Hematopoietic multipotent progenitor cell treated with erythropoietin and hydrocortisone succinate and interleukin-3 and kit ligand, for 15 days (in vitro differentiated cells): ENCODE measurements around the gene DCXR.

ENCODE experiments used
- DNase-seq: peaks from one replicate; pipeline ENCODE4 v3.0.0-alpha.2; 2015; ENCODE audit warnings: low spot score

Gene DCXR

GRCh38 chr17:82055023-82055964 is 17.8 kb upstream of the DCXR start:
- DNase-seq: no peak

DNA sequence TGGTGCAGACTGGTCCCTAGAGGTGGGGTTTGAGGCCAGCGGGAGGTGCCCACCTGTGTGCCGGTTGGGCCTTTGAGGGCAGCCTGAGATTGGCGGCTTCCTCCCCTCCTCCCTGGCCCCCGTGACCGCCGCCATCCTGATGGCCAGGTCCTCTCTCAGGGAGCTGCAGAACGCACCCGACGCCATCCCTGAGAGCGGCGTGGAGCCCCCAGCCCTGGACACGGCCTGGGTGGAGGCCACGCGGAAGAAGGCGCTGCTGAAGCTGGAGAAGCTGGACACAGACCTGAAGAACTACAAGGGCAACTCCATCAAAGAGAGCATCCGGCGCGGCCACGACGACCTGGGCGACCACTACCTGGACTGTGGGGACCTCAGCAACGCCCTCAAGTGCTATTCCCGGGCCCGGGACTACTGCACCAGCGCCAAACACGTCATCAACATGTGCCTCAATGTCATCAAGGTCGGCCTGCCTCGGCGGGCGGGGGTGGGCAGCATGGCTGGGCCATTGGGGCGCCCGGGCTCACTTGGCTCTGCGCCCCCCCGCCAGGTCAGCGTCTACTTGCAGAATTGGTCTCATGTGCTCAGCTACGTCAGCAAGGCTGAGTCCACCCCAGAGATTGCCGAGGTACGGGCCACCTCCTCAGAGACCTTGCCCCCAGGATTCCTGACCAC is 17.0 kb upstream of the DCXR start:
- DNase-seq: no peak

DNA sequence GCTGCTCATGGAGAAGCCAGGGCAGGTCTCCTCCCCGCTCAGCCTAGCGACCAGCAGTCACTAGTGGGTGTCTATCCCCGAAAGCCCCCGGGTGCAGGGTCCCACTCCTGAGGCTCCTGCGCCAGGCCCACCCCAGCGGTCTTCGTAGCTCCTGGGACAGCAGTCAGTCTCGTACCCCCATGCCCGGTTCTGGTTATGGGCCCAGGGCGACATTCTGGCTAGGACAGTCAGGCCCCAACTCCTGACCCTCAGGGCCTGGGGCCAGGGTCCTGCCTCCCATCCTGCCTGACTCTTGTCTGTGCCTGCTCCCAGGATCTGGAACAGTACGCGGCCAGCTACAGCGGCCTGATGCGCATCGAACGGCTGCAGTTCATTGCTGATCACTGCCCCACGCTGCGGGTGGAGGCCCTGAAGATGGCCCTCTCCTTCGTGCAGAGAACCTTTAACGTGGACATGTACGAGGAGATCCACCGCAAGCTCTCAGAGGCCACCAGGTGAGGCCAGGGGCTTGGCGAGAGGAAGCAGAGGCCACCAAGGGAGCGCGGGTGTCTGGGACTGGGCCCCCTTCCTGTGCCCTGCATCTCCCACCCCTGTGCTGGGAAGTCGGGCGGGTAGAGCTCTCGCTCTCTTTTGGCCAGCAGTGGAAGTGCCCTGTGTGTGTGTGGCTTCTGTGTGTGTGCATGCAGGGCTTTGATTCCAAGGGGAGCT is 16.2 kb upstream of the DCXR start:
- no peak for DNase-seq

- DNase-seq: no peak
Measured at GRCh38 chr17:82053130-82053529, 15.6 kb upstream of the DCXR start.

DNA sequence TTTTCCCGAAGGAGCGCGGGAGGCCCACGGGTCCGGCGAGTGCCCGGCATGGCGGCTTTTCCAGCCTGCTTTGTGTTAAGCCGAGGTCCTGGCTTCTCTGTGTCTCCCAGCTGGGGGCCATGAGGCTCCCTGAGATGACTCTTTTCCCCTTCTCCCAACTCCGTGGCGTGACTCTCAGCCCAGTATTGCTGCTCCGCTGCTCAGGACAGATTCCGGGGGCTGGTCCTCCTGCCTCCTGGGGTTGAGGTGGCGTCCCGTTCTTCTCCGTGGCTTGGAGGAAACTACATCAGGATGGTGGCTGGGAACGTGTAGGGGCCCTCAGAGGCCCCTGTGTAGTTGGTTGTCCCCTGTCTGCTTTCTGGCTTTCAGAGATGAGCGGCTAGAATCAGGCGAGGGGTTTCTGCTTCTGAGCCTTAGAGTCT is 15.2 kb upstream of the DCXR start:
- DNase-seq: no peak

DNA sequence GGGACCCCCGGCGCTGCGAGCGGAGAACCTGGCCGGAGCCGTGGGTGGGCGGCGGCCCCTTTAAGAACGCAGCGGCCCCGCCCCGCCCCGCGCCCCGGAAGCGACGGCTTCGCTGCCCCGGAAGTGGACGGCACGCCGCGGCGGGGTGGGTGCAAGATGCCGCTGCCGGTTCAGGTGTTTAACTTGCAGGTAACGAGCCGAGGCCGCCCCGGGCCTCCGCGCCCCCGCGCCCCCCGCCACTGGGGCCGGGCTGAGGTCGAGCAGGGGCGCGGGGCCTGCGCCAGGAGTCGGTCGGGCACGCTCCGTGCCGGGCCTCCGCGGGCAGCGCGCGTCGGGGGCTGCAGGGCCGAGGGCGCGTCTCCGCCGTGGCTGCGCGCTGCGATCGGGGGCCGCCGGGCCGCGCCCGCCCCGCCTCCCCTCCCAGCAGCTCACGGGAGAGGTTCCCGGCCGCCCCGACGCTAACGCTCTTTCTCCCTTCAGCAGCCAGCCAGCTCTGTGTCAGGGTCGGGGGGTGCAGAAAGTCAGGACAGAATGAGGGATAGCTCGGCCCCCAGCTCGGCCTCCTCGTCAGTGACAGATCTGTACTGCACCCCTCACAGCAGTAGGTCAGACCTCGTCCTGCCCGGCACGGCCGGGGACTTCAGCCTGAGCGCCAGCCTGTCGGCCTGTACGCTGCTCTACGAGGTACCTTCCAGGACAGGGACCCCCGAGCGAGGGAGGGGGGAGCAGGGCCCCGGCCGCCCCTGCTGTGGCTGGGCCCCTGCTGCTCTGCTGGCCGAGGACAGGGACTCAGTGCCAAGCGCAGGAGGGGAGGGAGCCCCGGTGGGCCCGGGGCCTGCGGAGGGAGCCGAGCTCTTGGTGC is 14.5 kb upstream of the DCXR start, which contains the start of the genes GPS1 and RFNG:
TSS of gene GPS1 (plus strand) at position 123 of the 862 bp plus-strand sequence. CDS start at position 157, 34 bp downstream.
TSS of gene RFNG (minus strand) at position 36 of the 862 bp plus-strand sequence. CDS start 45 bp downstream, outside the sequence.
- peak; percentile 79 for DNase-seq

DNA sequence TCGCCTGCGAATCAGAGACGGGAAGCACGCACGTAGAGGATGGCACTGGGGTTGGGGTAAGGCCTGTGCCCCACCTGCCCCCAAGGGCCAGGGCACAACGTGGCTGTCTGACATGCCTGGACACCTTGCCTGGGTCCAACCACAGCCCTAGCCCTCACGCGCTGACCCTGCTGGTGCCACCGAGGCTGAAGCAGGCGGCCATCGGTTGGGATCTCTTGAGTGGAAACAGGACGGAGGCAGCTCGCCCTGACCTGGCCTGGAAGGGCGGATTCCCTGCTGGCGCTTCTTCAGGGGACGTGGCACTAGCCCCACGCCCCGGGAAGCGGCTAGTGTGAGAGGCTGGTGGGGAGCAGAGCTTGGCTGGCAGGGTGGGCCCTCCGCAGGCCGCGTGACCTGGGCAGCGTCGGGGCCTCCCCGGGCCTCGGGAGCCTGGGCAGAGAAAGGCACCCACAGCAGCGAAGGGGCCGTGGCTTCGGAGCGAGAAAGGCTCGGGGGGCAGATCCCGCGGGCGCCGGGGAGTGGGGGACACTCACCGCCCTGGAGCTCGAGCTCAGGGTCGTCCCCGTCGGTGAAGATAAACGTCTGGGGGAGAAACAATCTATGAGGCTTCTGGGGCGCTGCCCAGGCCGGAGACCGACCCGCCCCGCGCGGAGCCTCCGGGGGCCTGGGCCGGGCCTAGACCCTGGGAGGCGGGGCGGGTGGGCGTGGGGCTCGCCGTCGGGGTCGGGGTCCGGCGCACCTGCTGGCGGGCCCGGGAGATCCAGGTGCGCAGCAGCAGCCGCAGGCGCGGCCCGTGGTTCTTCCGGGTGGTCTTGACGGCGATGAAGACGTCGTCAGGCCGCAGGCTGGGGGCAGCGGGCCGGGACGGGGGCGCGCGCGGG is 13.5 kb upstream of the DCXR start:
- DNase-seq: no peak

DNA sequence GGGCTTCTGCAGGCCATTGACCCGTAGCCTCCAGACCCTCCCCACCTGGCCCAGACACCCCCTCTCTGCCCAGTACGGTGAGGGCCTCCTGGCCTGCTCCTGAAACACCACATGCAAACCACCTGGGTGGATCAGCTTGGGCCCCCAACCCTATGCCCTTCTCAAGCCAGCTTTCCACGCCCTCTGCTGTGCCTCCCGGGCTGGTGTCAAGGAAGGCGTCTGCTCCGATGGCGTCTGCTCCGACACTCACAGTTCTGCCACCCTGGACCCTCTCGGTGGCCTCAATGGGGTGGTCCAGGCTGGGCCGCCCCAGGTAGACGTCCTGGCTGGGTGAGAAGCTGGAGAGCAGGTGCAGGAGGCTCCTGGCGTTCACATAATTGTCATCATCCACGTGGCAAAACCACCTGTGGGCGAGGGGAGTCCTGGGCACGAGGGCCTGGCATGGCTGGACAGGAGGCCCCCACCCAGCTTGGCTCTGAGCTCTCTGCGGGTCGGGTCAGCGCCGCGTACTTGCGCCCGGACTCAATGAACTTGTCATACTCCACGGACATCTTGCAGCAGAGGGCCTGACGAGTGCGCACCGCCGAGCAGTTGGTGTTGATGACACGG is 12.8 kb upstream of the DCXR start:
- DNase-seq: no peak

DNA sequence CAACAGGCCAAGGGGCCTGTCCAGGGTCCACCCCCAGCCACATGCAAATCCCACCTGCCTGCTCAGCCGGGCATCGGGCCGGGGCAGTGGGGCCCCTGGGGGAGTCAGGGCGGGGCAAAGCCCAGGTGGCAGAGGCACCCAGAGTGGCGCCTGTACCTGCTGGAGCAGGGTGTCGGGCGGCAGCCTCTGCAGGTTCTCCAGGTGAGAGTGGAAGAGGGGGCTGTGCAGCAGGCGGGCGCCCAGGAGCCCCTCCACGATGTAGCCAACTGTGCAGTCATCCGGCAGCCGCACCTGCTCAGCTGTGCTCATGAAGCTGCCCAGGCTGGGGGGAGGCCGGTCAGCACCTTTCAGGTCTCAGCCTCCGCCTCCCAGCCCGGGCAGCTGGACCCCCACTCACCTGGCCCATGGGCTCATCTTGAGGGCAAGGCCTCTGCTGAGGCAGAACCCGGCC is 12.0 kb upstream of the DCXR start:
- DNase-seq: no peak

- DNase-seq: no peak
Measured at GRCh38 chr17:82049106-82049505, 11.6 kb upstream of the DCXR start.

DNA sequence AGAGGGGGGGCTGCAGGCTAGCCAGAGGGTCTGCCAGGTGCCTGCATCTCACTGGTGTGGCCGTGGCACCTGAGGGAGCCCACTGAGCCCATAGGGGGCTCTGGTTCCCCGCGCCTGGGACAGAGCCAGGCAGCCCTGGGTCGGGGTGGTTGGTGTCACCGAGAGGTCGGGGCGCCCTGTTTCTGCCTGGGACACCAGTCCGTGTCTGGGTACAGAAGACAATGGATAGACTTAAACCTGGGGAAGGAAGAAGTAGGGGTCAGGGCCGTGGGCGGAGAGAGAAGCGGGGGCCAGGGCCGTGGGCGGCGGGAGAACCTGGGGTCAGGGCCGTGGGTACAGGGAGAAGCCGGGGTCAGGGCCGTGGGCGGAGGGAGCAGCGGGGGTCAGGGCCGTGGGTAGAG is 11.1 kb upstream of the DCXR start:
- DNase-seq: no peak

DNA sequence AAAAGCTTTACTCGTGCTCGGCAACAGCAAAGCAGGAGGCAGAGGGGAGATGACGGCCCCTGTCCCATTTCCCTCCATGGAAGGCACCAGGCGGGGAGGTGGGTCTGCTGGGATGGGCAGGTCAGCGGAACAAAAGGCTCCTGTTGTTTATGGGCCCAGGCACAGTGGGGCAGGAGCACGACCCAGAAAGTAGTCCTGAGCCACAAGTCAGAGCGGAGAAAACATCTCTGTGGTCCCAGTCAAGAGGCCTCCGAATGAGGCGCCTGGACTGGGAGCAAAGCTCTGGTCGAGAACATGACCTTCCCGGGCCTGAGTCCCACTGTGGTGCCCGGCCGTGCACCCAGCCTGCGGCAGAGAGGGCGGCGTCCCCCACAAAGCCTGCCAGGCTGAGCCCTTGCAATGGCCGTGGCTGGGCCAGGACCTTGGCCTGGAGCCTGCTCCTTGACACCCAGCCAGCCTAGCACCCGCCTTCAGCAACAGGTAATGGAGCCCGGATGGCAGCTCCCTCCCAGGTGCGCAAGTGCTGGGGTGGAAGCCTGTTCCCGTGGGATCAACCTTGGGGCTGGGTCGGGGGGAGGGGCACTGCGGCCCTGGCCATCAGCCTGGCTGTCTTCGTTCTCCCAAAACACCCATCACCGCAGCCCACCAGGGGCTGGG is 10.5 kb upstream of the DCXR start:
- no peak for DNase-seq

GRCh38 chr17:82047379-82047778 is 9.9 kb upstream of the DCXR start:
- DNase-seq: no peak

DNA sequence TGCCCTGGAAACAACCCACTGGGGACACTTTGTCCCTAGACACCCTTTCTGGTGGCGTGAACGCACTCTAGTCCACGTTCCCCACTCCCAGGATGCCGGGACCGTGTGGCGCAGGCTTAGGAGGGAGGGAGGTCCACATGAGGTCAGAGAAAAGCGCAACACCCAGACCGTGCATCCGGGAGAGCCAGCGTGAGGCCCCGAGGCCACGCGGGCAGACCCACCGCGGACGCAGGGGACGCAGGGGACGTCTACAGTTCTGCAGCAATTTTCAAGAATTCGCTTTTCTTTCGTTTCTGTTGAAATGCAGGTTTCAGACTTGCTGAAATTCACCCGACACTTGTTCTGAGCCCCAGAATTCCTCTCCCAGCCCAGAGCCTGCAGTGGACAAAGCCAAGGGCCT is 9.4 kb upstream of the DCXR start:
- DNase-seq: no peak

DNA sequence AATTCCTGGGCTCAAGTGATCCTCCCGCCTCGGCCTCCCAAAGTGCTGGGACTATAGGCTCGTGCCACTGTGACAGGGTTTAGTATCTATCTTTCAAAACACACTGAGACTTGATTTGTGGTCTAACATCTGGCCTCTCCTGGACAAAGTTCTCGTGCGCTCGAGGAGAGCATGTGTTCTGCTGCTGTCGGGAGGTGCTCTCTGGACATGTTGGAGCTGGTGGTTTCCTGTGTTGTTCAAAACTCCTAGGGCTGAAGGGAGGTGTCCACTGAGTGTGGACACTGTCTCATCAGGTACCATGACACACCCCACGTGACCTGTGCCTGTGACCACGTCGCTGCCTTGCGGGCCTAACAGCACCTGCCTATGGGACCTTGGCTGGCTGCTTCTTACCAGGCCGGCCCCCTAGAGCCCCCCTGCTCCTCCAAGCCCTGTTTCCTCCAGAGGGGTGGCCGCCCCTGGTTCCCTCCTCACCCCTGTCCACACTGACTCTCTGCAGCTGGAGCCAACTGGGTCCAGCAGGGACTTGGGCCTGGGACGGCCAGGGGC is 8.5 kb upstream of the DCXR start:
- no peak for DNase-seq

- no peak for DNase-seq
Measured at GRCh38 chr17:82043507-82043906, 6.0 kb upstream of the DCXR start.

GRCh38 chr17:82042649-82043048 is 5.2 kb upstream of the DCXR start:
- no peak for DNase-seq

DNA sequence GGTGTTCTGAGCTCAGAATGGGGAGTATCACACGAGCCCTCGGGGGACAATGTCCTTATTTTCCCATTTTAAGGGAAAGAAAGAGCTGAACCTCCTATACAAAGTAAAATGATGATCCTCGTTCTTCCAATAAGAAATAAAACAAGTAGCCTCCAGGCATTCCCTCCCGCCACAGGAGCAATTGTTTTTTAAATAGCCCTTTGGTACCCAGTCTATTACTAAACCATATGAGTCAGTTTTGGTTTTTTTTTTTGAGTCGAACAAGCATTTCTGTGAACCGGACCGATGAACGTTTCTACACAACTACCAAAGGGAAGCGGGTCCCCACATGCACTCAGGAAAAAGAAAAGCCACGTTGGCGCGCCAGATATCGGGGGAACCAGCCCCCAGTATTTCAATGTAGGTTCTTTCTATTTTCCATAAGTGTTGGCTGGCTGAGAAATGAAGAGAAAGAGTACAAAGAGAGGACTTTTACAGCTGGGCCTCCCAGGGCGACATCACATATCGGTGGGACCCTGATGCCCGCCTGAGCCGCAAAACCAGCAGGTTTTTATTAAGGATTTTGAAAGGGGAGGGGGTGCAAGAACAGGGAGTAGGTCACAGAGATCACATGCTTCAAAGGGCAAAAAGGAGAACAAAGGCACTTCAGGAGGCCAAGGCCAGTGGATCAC is 3.8 kb upstream of the DCXR start:
- DNase-seq: no peak
